Thyroid gland (tissue), 4 donors: ENCODE data around the gene BOK. TPM values are rescaled to one million over a fixed set of nuclear protein-coding genes. Genes with fewer than 3 reads are reported as not detected.

Experiments used
- DNase-seq, 2 donors: peaks; one replicate each; pipeline ENCODE4 v3.0.0-alpha.2; 2019
- H3K27ac ChIP-seq, 3 donors: fragments of 200-600 bp; sonication (generic); 1 replicate in 2 of 3; 2 replicates in 1 of 3; pipeline ENCODE4 v1.5.1; 2016 to 2019; ENCODE audit warnings: mild to moderate bottlenecking in 1 of 3, moderate library complexity in 1 of 3
- H3K27me3 ChIP-seq: fragments of 200-600 bp; sonication (generic); one replicate; pipeline ENCODE4 v1.5.1; 2019
- H3K36me3 ChIP-seq, 2 donors: fragments of 200-600 bp; sonication (generic); one replicate each; pipeline ENCODE4 v1.5.1; 2016 to 2019
- H3K4me1 ChIP-seq, 2 donors: fragments of 200-600 bp; sonication (generic); one replicate each; pipeline ENCODE4 v1.5.1; 2017 to 2019
- H3K4me3 ChIP-seq, 3 donors: fragments of 200-600 bp; sonication (generic); replicated peaks in 1 of 3; 1 replicate in 2 of 3; 2 replicates in 1 of 3; pipeline ENCODE4 v1.5.1; 2016; ENCODE audit warnings: mild to moderate bottlenecking in 1 of 3
- H3K9me3 ChIP-seq: fragments of 200-600 bp; sonication (generic); one replicate; pipeline ENCODE4 v1.5.1; 2017
- CTCF ChIP-seq, 6 experiments: fragments of 200-600 bp in 3 of 6; fragments of 450-650 bp in 3 of 6; sonication (generic) in 3 of 6; IDR thresholded peaks; one replicate each; pipeline ENCODE4 v1.5.1; 2016 to 2019; ENCODE audit warnings: antibody characterized with exemption in 6 of 6, mild to moderate bottlenecking in 2 of 6, inconsistent platforms in 1 of 6, moderate library complexity in 1 of 6
- POLR2A ChIP-seq, 2 donors: fragments of 450-650 bp; IDR thresholded peaks; one replicate each; pipeline ENCODE4 v1.6.1; 2017; ENCODE audit warnings: antibody characterized with exemption in 2 of 2, mild to moderate bottlenecking in 2 of 2, moderate library complexity in 1 of 2
- WGBS, 2 donors: methylation state at CpG; one replicate each; pipeline ENCODE4 v1.1.5; 2017; 5-methylcytosine and 5-hydroxymethylcytosine counted together
- intact Hi-C: fragments of 100-400 bp; cut with DNase I; formaldehyde crosslinking; loops from one replicate; pipeline ENCODE4 v1.15.1; 2023
- total RNA-seq, 4 donors: library from RNA; depleted of rRNA; stranded (reverse); fragments of >200 nt; gene quantifications; one replicate each; pipeline ENCODE4 v1.2.3, GENCODE V29; 2016

The BOK gene
- total RNA-seq, 4 donors from 2014 or later: 22.2 to 32.1 (median 27.0) TPM

GRCh38 chr2:241547781-241548450, 10.6 kb upstream of the BOK start:
- Histone ChIP-seq H3K36me3 (no peaks in the 10 kb centered on the region), H3K4me1 (peaks cover 7 to 10% of the 10 kb centered on the region in 2 donors), H3K27me3 (no peaks in the 10 kb centered on the region), H3K9me3 (no peaks in the 10 kb centered on the region), H3K4me3 (no peak overlapping the region), H3K27ac (no peak overlapping the region)
- intact Hi-C loops: no loop called here
- TF ChIP-seq CTCF (IDR thresholded peaks at IDR 0.05) (no peak), POLR2A (IDR thresholded peaks at IDR 0.05) (no peak)
- no peak for DNase-seq
- WGBS, 2 donors: 92 to 96% methylated on average over 12 of the region's 16 CpGs

GRCh38 chr2:241548451-241548835, 10.1 kb upstream of the BOK start:
- 69 to 83% methylated on average over 2 of the region's 3 CpGs for WGBS, 2 donors
- Histone ChIP-seq H3K9me3 (no peaks in the 10 kb centered on the region), H3K27me3 (no peaks in the 10 kb centered on the region), H3K4me3 (no peak overlapping the region), H3K27ac (no peak overlapping the region), H3K36me3 (no peaks in the 10 kb centered on the region), H3K4me1 (peaks cover 7 to 10% of the 10 kb centered on the region in 2 donors)
- no peak for DNase-seq
- intact Hi-C loops: no loop called here
- TF ChIP-seq POLR2A (IDR thresholded peaks at IDR 0.05) (no peak), CTCF (IDR thresholded peaks at IDR 0.05) (no peak)

- TF ChIP-seq POLR2A (IDR thresholded peaks at IDR 0.05): no peak
- no peak for TF ChIP-seq CTCF (IDR thresholded peaks at IDR 0.05)
- intact Hi-C loops: no loop called here
- Histone ChIP-seq H3K27me3 (no peaks in the 10 kb centered on the region), H3K27ac (no peak overlapping the region), H3K4me3 (no peak overlapping the region), H3K4me1 (peaks cover 7 to 10% of the 10 kb centered on the region in 2 donors), H3K36me3 (no peaks in the 10 kb centered on the region), H3K9me3 (no peaks in the 10 kb centered on the region)
- DNase-seq: no peak
- 64 to 74% methylated on average over 17 of the region's 21 CpGs for WGBS, 2 donors
These were observed 7.6 kb upstream of the BOK start for GRCh38 chr2:241550616-241551580.

- DNase-seq: no peak
- Histone ChIP-seq H3K4me1 (peaks cover 7 to 10% of the 10 kb centered on the region in 2 donors), H3K27me3 (no peaks in the 10 kb centered on the region), H3K36me3 (no peaks in the 10 kb centered on the region), H3K9me3 (no peaks in the 10 kb centered on the region), H3K27ac (no peak overlapping the region), H3K4me3 (no peak overlapping the region)
- intact Hi-C loops: no loop called here
- 72 to 75% methylated on average over 11 of the region's 12 CpGs for WGBS, 2 donors
- no peak for TF ChIP-seq POLR2A (IDR thresholded peaks at IDR 0.05)
- TF ChIP-seq CTCF (IDR thresholded peaks at IDR 0.05): no peak
These were observed 6.9 kb upstream of the BOK start for GRCh38 chr2:241551599-241551997.
